Suppressor macrophage (primary cell): Measurements from ENCODE around the gene FITM1.

Experiments used
- DNase-seq, 4 experiments: peaks; one replicate each; pipeline ENCODE4 v3.0.0-alpha.2; 2020 to 2022
- total RNA-seq, 17 experiments: gene quantifications; one replicate each; lab custom pipeline; 2026; ENCODE audit warnings: mixed read lengths in 6 of 17, inconsistent platforms in 3 of 17; lab: John Stamatoyannopoulos, UW

FITM1 gene, protein sequence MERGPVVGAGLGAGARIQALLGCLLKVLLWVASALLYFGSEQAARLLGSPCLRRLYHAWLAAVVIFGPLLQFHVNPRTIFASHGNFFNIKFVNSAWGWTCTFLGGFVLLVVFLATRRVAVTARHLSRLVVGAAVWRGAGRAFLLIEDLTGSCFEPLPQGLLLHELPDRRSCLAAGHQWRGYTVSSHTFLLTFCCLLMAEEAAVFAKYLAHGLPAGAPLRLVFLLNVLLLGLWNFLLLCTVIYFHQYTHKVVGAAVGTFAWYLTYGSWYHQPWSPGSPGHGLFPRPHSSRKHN
- total RNA-seq: 0 to 0.55 (median 0.14) reads per million in 17 experiments

DNA sequence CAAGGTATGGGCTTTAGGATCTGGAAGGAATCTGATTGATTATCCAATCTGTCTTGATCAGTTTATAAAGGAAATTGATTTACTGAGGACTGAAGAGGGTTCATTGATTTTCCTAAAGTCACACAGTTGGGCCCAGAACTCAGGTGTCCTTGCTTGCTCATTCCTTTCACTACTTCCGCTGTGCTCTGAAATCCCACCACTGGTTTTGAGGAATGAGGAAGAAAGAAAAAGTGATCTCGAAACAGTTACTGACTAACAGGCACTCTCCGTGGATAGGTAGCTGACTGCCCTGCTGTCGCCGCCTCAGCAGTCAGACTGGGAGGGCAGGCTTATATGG is at the start of gene FITM1:
TSS of gene FITM1 (plus strand) at position 280 of the 337 bp plus-strand sequence. CDS start 905 bp downstream, outside the sequence.
- peak in 1 of 4 experiments; percentile 19 for DNase-seq

DNA sequence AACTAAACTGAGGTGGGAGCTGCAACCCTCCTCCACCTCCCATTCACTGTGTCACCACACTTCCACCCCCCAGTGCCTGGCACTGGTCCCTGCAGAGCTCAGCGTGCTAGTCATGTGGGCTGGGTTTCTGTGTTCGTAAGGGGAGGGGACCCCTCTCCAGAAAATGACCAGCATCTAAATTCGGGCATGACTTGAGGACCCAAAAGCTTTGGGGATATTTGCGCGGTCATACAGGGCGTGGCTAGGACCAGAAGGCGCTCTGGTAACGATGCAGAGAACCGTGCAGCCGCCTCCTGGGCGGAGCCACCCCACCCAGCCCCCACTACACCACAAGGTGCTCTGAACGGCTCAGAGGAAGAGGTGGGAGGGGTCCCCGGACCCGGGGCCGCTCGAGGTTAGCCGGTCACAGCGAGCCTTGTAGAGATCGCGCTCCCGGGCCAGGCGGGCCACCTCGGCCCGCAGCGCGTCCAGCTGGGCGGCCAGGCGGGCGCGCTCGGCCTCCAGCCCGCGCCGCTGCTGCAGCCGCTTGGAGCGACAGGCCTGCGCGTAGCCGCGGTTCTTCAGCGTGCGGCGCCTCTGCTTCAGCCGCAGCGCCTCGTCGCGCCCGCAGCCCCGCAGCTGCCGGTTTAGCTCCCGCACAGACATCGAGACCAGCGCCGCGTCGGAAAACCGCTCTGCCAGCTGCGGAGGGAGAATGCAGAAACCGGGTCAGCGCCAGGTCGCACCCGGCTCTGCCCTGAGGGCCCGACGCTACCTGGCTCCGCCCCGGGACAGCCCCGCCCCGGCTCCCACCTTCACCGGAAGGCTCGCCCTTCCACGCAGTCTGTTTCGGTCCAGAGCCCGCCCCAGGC is 49.3 kb upstream of the FITM1 start:
- DNase-seq: peak; percentile 22 to 63 (median 37)

DNA sequence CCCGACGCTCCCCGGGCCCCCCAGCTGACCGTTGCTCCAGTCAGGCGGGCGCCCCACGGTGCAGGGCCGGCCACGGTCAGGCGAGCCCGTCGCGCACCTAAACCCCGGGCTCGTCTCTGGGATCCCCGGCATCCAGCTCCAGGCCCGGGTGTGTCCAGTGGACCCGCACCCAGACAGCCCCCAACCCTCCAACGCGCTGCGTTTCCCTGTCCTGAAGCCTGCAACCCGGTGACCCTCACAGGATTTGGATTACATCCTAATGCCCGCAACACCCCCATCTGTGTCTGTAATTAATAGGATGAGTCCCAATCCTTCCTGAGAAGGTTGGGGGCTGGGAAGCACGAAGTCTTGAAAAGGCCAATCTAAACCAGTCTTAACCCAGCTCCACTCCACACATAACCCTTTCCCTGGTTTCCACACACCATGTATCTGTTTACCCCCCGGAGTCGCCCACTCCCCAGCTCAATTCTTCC is 48.7 kb upstream of the FITM1 start:
- DNase-seq: no peak

DNA sequence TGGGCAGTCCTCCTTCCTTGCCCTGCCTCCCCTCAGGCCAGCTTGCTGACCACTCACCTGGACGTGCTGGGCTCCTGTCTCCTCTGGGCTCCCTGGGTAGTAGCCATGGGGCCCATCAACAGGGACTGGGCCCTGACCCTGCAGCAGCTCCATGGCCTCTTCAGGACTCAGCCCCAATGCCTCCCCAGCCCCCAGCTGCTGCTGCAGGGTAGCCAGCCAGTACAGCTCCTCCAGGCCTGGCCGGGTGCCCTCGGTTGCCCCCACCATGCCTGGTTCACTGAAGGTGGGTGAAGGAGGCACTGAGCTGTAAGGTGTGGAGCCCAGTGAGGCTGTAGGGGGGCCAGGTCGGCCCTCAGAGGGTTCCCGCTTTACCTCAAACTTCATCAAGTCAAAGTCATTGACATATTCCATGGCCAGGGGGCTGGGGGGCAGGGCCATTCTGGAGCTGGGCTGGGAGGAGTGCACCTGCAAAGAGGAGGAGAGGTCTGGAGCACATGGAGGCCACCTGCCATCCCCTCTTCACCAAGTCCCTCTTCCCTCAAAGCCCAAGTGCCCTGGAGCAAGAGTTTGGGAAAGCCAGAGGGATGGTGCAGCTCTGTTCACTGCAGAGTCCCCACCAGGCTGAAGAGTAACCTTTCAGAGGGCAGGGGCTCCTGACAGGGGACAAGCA is 47.9 kb upstream of the FITM1 start:
- DNase-seq: no peak

DNA sequence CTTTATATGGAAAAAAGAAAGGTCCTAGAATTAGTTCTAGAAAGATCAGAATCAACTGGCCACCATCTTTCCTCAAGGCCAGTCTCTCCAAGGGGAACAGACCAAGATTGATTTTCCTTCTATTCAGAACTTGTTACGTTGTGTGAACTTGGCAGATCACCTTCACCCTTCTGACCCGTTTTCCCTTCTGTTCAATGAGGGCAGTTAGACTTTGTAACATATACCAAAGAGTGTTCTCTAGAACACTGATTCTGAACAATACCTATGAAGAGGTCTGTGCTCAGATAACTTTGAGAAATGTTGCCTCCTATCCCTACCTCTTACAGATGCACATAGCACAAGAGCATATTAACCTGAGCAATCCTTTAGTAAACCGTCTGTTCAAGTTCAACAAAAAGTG is 47.0 kb upstream of the FITM1 start:
- no peak for DNase-seq

DNA sequence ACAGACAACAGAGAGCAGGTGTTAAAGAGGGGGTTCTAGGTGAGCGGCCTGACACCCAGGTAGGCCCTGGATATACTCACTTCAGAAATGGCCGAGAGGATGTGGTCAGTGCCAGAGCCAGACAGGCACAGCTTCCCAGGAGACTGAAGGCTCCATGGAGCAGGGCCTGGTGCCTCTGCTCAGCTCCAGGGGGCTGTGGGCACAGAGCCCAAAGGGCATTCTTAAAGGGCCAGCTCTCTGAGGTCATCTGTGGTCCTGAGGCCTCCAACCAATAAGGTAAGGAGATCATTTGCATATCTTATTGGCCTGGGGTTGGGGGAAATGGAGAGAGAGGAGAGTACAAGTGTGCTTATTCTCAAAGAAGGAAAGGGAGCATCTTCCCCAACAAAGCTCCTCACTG is 46.0 kb upstream of the FITM1 start:
- no peak for DNase-seq

DNA sequence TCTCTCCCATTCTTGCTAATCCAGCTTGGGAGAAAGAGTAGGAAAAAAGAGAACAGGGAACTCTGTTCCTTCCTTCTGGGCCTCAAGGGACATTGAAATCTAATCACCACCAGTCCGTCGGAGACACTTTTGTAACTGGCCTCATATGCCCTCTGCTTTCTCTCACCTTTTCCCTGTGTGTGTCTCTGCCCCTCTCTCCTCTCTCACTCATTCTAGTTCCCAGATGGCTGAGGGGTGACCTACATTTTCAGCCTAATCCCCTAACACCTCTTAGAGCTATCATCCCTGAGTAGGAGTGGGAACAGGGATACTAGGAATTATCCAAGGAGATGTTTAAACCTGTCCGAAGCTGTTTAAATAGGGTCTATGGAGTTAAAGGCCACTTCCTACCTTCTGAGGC is 45.2 kb upstream of the FITM1 start:
- no peak for DNase-seq

DNA sequence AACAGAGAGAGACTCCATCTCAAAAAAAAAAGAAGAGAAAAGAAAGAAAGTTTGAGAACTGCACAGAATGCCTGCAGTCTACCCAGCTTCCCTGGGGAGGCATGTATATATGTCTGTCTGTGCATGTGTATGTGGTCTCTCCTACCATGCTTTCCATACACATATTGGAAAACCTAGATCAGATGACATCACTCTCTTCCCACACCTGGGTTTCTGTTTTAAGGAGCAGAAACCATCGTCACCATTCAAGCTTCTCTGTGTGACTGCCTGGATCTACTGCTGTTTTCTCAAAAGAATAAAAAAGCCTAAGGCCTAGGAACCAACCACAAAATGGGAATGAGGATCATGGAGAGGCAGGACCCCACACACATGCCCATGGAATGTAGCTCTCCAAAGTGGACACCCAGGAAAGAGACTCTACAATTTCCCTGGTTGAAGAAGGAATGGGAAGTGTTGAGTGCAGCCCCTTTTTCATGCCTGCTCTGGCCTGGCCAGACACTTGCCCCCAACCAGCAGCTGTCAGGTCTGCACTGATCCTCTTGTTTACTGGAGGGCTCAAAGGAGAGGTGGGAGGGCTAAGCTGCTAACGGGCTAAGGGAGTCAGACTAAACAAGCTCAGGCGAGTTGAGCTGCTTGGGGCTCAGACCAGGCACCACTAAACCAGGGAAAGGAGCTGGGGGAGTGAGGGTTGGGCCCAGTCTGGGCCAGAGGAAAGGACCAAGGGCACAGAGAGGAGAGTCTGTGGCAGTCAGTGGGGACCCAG is 44.1 kb upstream of the FITM1 start:
- DNase-seq: no peak

DNA sequence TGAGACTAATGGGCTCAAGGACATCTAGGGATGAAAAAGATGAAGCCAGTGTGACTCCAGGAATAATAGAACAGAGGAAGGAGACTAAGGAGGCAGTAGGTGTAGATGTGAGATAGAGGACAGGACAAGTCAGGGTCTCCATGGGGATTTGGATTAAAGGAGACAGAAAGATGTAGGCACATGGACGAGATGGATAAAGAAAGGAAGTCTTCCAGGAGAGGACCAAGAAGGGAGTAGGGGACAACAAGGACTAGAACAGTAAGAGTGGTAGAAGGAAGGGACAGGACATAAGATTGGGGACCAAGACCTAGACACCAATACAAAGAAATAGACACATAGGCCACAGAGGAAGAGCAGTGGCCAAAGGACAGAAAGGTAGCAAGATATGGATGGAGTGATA is 43.5 kb upstream of the FITM1 start:
- no peak for DNase-seq

DNA sequence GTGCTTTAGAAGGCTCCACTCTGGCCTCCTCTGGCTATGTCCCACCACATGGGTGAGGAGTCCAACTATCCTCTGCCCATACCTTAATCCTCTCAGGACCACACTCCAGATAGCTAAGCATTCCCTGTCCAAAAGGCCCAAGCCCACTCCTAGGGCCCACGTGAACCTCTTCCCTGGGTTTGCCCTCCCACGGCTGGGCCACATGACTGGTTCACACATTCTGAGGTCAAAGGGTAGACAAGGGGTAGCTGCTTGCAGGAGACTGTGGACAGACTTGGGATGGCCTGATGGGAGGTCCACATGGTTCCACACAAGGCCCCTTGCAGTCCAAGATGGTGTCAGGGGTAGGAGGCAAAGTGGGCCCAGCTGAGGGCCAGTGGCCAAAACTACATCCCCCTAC is 42.4 kb upstream of the FITM1 start:
- DNase-seq: no peak

DNA sequence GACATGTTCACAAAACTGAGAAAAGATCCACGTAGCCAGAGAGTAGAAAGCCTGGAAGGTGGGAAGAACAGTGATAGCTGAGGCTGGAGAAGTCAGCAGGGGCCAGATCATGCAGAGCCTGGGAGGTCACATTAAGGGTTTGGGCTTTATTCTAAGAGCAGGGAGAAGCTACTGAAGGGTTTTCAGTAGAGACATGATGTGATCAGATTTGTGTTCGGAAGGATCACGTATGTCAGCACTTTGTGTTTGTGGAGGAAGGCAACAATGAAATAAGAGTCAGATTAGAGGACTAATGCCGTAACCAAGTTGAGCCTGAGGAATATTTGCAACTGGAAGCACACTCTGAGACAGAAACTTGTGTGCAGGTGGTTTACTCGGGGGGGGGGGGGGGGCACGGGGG is 40.6 kb upstream of the FITM1 start:
- DNase-seq: no peak

DNA sequence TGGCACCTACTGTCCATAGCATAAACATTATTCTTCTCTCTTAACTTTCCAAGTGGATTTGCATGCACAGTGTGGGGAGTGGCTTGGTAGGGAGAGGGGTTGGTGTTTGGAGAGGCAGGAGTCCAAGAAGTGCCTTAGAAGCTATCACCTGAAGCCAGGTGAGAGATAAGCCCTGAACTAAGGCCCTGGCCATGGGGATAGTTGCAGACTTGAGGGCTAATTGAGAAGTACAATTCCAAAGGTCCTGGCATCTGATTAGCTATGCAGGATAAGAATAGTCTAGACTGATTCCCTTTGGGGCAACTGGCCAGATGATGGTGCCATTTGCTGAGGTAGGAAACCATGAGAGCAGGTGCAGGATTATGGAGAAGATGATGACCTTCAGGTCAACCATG is 38.4 kb upstream of the FITM1 start:
- DNase-seq: no peak

DNA sequence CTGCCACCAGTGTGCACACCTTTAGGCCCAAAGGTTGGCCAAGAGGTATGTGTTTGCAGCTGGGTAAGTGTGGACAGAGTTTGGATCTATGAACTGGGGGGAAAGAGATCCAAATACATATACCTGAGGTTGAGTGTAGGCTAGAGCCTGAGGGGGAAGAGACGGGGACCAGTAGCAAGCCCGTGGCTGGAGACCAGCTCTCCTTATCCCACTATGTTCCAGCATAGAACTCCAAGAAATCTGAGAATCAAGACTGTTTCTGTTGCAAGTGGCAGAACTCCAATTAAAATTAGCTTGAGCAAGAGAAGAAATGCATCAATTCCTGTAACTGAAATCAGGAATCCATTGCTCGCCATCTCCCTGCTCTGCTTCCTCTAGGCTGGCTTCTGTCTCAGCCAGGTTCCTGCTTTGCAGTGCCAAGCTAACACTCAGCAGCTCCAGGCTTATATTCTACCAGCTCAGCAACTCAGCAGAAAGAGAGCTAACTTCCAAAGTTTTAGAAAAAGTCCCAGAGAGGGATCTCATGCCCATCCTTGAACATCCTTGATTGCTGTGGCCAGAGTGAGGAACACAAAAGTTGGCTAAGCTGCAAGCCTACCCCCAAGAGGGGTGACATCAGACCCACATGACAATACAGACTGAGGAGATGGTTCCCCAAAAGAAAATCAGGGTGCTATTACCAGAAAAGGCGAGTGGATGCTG is 37.8 kb upstream of the FITM1 start:
- peak; percentile 77 to 89 (median 87) for DNase-seq

DNA sequence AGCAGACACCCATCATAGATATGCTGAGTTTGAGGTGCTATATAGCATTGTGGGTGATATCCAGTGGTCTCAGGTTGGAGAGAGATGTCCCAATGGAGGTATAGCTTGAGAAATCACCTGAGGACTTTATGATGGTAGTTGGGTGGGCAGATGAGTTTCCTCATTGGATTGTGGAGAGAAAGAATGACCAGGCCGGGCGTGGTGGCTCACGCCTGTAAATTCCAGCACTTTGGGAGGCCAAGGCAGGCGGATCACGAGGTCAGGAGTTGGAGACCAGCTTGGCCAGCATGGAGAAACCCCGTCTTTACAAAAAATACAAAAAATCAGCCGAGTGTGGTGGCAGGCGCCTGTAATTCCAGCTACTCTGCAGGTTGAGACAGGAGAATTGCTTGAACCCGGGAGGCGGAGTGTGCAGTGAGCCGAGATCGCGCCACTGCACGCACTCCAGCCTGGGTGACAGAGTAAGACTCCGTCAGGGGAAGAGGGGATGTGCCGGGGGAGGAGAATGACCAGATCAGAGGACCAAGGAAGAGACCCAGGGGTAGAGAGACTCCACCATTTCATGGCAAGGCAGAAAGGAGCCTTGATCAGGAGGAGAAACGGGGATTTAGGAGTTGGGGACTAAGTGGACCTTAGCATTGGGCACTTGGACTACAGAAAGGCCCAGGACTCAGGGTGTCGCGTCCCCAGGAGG is 37.1 kb upstream of the FITM1 start:
- DNase-seq: no peak

DNA sequence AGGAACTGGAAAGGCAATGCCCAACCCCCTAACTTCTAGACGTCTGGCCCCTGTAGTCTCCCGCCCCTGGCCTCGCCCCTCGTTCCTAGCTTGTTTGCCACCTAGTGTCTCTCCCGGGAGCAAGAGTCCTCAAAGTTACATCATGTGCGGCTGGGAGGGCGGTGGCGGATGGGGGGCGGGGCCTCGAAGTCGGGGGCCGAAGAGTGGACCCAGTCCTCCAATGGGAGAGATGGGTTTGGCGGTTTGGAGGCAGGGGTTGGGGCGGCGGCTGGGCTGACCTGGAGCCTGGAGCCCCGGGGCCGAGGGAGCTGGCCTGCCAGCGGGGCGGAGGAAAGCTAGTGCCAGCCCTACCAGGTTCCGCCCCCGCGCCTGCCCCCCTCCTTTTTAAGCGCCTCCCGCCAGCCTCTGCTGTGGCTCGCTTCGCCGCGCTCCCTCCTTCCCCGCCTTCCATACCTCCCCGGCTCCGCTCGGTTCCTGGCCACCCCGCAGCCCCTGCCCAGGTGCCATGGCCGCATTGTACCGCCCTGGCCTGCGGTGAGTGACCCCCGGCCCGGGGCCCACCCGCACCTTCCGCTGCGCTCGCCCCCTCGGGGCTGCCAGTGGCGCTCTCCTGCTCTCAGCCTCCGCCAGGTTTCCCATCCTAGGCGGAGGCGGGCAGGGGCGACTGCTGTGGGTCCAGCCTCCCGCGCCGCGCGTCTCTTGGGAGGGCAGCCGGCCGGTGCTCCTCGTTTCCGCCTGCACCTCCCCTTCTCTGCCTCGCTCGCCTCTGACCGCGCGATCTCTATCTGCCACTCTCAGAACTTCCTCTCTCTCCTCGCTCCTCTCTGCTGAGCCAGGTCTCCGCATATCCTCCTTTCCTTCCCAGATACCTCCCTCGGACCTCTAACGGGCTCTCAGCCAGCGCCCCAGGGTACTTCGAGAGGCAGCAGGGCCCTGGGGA is 36.3 kb upstream of the FITM1 start, which contains the start of gene PCK2:
TSS of gene PCK2 (plus strand) at position 411 of the 940 bp plus-strand sequence. CDS start at position 506, 95 bp downstream.
- DNase-seq: peak; percentile 96 to 99 (median 98)

DNA sequence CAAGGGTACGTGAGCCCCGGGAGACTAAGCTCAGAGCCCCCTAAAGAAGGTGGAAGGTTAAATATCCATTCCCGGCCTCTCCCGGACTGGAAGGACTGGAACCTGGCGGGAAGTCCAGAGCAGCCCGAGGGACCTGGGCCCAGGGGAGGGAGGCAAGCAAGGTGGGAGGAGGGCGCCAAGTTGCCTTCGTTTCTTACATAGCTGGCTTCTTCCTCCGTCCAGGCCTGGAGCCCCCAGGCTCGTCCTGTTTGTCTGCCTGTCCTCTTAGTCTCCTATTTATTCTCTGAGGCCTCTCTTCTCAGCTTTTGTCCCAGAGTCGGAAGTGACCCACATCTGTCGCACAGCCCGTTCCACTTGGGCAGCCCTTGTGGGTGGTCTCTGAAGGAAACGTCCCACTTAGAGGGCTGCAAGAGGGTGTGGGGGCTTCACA is 35.6 kb upstream of the FITM1 start:
- DNase-seq: peak in 1 of 4 experiments; percentile 26

DNA sequence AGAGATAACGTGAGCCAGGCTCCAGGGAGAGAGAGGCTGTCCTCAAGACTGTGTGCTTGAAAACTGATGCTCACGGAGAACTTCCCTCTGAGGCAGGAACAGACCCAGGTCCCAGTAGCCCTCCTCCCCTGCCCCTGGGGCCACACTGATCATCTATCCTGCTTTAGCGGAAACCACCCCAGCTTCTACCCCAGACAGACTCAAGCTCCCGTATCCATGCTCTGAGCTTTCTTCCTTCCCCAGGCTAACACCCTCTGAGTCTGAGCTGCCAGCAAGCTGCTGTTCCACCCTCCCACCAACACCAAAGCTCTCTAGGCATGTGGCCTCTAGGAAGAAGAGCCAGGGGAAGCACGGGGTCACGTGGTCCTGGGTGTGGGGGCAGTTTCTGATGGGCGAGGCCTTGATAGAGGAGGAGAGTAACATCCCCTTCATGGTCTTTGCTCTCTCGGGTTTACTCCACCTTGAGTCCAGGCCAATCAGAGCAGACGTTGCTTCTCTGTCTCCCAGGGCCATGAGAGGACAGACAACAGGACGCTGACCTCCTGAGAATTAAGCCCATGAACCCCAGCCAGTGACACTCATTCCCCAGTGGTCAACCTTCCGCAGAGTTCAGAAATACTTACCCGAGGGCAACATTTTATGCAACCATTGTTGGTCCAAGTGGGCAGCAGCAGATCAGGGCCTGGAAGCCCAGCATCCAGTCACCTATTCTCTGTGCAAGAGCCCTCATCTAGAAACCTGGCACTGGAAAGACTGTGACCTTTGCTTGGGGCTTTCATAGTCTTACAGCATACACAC is 35.0 kb upstream of the FITM1 start:
- peak; percentile 81 to 92 (median 90) for DNase-seq

DNA sequence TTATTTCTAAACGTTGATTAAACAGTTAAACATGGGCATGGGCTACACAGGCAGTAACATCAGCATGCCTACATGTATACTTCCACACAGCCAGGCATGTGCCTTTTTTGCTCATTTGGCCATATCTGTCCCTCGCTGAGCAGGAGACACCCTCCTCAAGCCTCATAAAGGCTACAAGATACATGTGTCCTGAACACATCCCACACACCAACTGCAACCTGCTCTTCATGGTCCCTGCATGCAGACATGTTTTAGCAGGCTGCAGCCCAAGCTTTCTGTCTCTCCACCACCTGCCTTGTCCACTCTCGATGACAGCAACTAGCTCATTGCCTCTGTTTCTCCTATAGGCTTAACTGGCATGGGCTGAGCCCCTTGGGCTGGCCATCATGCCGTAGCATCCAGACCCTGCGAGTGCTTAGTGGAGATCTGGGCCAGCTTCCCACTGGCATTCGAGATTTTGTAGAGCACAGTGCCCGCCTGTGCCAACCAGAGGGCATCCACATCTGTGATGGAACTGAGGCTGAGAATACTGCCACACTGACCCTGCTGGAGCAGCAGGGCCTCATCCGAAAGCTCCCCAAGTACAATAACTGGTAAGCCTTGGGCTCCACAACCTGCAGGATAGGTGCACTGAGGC is 33.8 kb upstream of the FITM1 start:
- no peak for DNase-seq
